Keratinocyte (primary cell): ENCODE data around the gene AEBP1. TPM values are rescaled to one million over a fixed set of nuclear protein-coding genes. Genes with fewer than 3 reads are reported as not detected.

ENCODE experiments used
- DNase-seq: peaks from one replicate; pipeline ENCODE4 v3.0.0-alpha.2; 2011; ENCODE audit warnings: low read depth, missing footprints, low spot score
- FAIRE-seq: peaks from 2 replicates; lab custom pipeline; 2011; peaks lifted over from hg19 to GRCh38; lab: Jason Lieb, UNC
- H2AFZ ChIP-seq: 2 replicates; pipeline ENCODE4 v1.6.0; 2012; ENCODE audit warnings: low read length, control low read depth, inconsistent platforms; ENCODE audit not compliant: control insufficient read depth
- H3K27ac ChIP-seq: 2 replicates; pipeline ENCODE4 v1.5.1; 2011; ENCODE audit warnings: low read length; ENCODE audit not compliant: control insufficient read depth, insufficient read depth
- H3K27me3 ChIP-seq: 3 replicates; pipeline ENCODE4 v1.6.0; 2011; ENCODE audit warnings: low read length; ENCODE audit not compliant: control insufficient read depth, insufficient read depth; ENCODE audit errors: extremely low read depth
- H3K36me3 ChIP-seq, 2 experiments: 2 replicates in 1 of 2; 3 replicates in 1 of 2; pipeline ENCODE4 v1.5.1; 2011; ENCODE audit warnings: low read length in 2 of 2, mild to moderate bottlenecking in 1 of 2; ENCODE audit not compliant: control insufficient read depth in 2 of 2, insufficient read depth in 2 of 2; ENCODE audit errors: extremely low read depth in 1 of 2
- H3K4me1 ChIP-seq: 3 replicates; pipeline ENCODE4 v1.5.1; 2011; ENCODE audit warnings: low read length; ENCODE audit not compliant: control insufficient read depth, insufficient read depth; ENCODE audit errors: extremely low read depth
- H3K4me2 ChIP-seq: 3 replicates; pipeline ENCODE4 v1.6.0; 2011; ENCODE audit warnings: low read depth, low read length; ENCODE audit not compliant: control insufficient read depth, insufficient read depth; ENCODE audit errors: extremely low read depth
- H3K4me3 ChIP-seq, 3 experiments: fragments of 200-600 bp in 1 of 3; sonication (generic) in 1 of 3; 2 replicates in 2 of 3; 3 replicates in 1 of 3; pipeline ENCODE4 v1.5.1; 2011 to 2016; ENCODE audit warnings: low read length in 3 of 3, mild to moderate bottlenecking in 3 of 3, control low read depth in 2 of 3, inconsistent platforms in 1 of 3, low read depth in 1 of 3, mixed read lengths in 1 of 3, mixed run types in 1 of 3, moderate library complexity in 1 of 3; ENCODE audit not compliant: control insufficient read depth in 2 of 3, insufficient read depth in 2 of 3; ENCODE audit errors: extremely low read depth in 1 of 3
- H3K79me2 ChIP-seq: 2 replicates; pipeline ENCODE4 v1.6.0; 2012; ENCODE audit warnings: low read length; ENCODE audit not compliant: control insufficient read depth, insufficient read depth
- H3K9ac ChIP-seq: 3 replicates; pipeline ENCODE4 v1.6.0; 2011; ENCODE audit warnings: low read length; ENCODE audit not compliant: control insufficient read depth, insufficient read depth; ENCODE audit errors: extremely low read depth
- H3K9me1 ChIP-seq: 3 replicates; pipeline ENCODE4 v1.6.0; 2011; ENCODE audit warnings: low read length; ENCODE audit not compliant: control insufficient read depth, insufficient read depth; ENCODE audit errors: extremely low read depth
- H3K9me3 ChIP-seq: 2 replicates; pipeline ENCODE4 v1.5.1; 2012; ENCODE audit warnings: low read depth, low read length; ENCODE audit not compliant: control insufficient read depth
- H4K20me1 ChIP-seq: 3 replicates; pipeline ENCODE4 v1.6.0; 2011; ENCODE audit warnings: low read length; ENCODE audit not compliant: control insufficient read depth, insufficient read depth; ENCODE audit errors: extremely low read depth
- EZH2 ChIP-seq: IDR thresholded peaks from one replicate; pipeline ENCODE4 v1.6.1; 2012; ENCODE audit warnings: inconsistent platforms, mild to moderate bottlenecking, low read length, moderate library complexity
- dilution Hi-C: fragments of 300-500 bp; cut with MboI; formaldehyde crosslinking; loops from one replicate; pipeline ENCODE4 v1.7.0; 2020; ENCODE audit warnings: low sequenced_read_pairs; ENCODE audit not compliant: extremely low pct_ligation_motif_present
- polyA plus RNA-seq, 5 experiments: library from polyadenylated mRNA; depleted of rRNA in 3 of 5; stranded (reverse) in 3 of 5; stranded (forward) in 1 of 5; unstranded in 1 of 5; fragments of >200 nt; gene quantifications; 1 replicate in 1 of 5; 2 replicates in 3 of 5; 3 replicates in 1 of 5; pipeline versions ENCODE4 v1.2.1 to v1.2.3, GENCODE V29; 2011 to 2012; ENCODE audit warnings: missing spikeins in 2 of 5, low read depth in 1 of 5, low replicate concordance in 1 of 5
- TF ChIP-seq, protein P1 (sequence below), 3 experiments: IDR thresholded peaks in 1 of 3; conservative IDR thresholded peaks in 1 of 3; optimal IDR thresholded peaks in 1 of 3; 2 replicates in 2 of 3; 3 replicates in 1 of 3; pipeline versions ENCODE3 to v1.5.1; 2011; ENCODE audit warnings: low read length in 3 of 3, mild to moderate bottlenecking in 3 of 3, moderate library complexity in 2 of 3, control low read depth in 1 of 3, inconsistent platforms in 1 of 3; ENCODE audit not compliant: insufficient read depth in 2 of 3; ENCODE audit errors: extremely low read depth in 1 of 3

AEBP1 gene
- polyA plus RNA-seq, 1 donor (not counting 4 experiments of a cell fraction or from before 2014, with no cell fraction given), result 0.03 TPM

DNA sequence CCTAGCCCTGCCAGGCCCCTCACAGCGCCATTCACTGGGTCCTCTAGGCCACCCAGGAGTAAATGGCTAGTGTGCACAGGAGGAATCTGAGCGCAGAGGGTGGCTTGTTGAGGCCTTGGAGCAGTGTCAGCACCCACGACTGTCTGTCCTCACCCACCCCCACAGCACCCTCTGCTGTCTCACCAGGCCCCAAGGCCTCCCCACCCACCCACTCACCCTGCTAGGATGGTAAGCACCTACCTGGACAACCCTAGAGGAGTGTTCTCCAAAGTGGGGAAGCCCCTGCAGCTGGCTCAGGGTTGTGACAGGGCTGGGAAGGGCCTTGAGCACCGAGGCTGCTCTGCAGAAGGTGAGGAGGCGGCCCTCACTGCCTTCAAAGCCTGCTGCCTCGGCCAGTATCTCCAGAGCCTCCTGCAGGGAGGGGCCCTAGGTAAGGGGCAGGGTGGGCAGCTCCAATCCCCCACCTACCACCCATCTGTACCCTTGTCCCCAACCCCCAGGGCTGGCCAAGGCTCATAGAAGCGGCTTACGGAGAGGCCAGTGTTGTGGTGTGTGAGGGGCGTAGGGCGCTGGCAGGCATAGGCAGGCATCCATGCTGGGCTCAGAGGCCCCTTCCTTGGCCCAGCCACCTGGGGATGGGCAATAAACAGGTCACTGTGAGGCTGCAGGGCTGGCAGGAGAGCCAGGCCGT is 24.7 kb upstream of the AEBP1 start:
- Histone ChIP-seq H3K4me3 (no peak overlapping the region), H3K9me1 (no peaks in the 10 kb centered on the region), H3K27me3 (no peaks in the 10 kb centered on the region), H3K9me3 (no peaks in the 10 kb centered on the region), H3K4me2 (no peak overlapping the region), H3K27ac (no peak overlapping the region), H4K20me1 (no peaks in the 10 kb centered on the region), H3K36me3 (peaks cover 6 to 27% of the 10 kb centered on the region in 2 experiments), H2AFZ (no peak overlapping the region), H3K9ac (no peak overlapping the region), H3K79me2 (no peaks in the 10 kb centered on the region), H3K4me1 (peaks cover 3% of the 10 kb centered on the region)
- no peak for DNase-seq
- TF ChIP-seq, protein P1, sequence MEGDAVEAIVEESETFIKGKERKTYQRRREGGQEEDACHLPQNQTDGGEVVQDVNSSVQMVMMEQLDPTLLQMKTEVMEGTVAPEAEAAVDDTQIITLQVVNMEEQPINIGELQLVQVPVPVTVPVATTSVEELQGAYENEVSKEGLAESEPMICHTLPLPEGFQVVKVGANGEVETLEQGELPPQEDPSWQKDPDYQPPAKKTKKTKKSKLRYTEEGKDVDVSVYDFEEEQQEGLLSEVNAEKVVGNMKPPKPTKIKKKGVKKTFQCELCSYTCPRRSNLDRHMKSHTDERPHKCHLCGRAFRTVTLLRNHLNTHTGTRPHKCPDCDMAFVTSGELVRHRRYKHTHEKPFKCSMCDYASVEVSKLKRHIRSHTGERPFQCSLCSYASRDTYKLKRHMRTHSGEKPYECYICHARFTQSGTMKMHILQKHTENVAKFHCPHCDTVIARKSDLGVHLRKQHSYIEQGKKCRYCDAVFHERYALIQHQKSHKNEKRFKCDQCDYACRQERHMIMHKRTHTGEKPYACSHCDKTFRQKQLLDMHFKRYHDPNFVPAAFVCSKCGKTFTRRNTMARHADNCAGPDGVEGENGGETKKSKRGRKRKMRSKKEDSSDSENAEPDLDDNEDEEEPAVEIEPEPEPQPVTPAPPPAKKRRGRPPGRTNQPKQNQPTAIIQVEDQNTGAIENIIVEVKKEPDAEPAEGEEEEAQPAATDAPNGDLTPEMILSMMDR (optimal IDR thresholded peaks at IDR 0.05 in 1 of 3, IDR thresholded peaks at IDR 0.05 in 1 of 3, conservative IDR thresholded peaks at IDR 0.05 in 1 of 3; ENCODE audit: extremely low read depth in 1 of 3, insufficient read depth in 2 of 3, low read length in 3 of 3), result no peak
- TF ChIP-seq EZH2, result no peak
- FAIRE-seq, result no peak
- dilution Hi-C loops, result no loop called here

DNA sequence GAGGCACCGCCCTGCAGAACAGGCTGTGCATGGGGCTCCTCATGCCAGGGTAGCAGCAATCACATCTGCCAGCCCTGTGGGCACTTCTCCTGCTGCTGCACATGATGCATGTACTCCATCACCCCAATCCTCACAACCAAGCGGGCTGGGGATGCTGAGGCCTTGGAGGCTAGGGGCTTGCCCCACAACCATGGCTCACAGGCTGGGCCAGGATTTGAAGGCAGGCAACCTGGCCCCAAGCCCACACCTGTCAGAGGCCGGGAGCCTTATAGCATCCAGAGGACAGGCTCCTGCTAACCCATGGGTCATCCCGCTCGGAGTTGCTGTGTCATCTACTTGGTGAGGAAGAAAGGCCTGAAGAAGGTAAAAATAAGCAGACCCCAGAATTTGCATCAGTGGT is 24.0 kb upstream of the AEBP1 start:
- TF ChIP-seq, protein P1 (optimal IDR thresholded peaks at IDR 0.05 in 1 of 3, IDR thresholded peaks at IDR 0.05 in 1 of 3, conservative IDR thresholded peaks at IDR 0.05 in 1 of 3; ENCODE audit: extremely low read depth in 1 of 3, insufficient read depth in 2 of 3, low read length in 3 of 3), result no peak
- TF ChIP-seq EZH2, result no peak
- Histone ChIP-seq H2AFZ (no peak overlapping the region), H3K4me1 (peaks cover 3% of the 10 kb centered on the region), H3K27ac (no peak overlapping the region), H3K9ac (no peak overlapping the region), H3K4me3 (no peak overlapping the region), H3K36me3 (peaks cover 6 to 27% of the 10 kb centered on the region in 2 experiments), H4K20me1 (no peaks in the 10 kb centered on the region), H3K9me3 (no peaks in the 10 kb centered on the region), H3K79me2 (no peaks in the 10 kb centered on the region), H3K9me1 (no peaks in the 10 kb centered on the region), H3K27me3 (no peaks in the 10 kb centered on the region), H3K4me2 (no peak overlapping the region)
- dilution Hi-C loops, result no loop called here
- FAIRE-seq, result no peak
- DNase-seq, result no peak
